ENCODE measurements around the gene CHD3.

Gene CHD3

DNA sequence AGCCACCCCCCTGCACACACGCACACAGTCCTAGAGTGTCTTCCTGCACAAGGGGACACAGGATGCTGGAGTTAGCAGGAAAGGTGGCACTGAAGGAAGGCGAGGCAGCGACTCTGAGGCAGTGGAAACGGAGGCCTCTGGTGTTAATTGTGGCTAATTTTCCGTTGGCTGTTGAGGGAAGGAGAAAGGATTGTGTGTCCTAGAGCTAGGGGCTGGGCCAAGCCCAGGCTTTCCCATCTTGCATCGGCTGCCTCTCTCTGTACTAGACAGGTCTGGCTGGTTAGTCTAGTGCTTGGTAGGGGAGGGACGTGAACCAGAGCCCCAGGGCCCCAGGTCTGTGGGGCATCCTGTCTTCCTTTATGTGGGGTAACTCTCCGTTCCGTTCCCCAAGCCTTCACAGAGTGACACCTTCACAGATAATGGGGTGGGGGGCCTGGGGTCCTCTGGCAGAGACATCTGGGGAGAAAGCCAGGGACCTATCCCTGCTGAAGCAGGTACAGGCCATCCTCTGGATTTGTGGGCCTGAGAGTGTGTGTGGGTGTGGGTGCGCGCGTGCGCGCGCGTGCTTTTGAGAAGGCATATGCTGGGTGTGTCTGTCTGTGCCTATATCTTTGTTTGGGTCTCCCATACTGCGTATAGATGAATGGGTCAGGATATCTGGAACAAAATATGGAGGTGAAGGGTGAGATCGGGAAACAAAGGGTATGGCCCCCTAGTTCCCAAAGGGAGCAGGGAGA lies at the start of gene CHD3:
TSS of gene CHD3 (plus strand) at position 606 of the 737 bp plus-strand sequence. CDS start 212 bp downstream, outside the sequence.
- peak within 1 kb of the TSS; percentile 53 to 96 for H3K9ac ChIP-seq (ENCODE audit: low read depth in 1 of 2, low read length in 2 of 2)
- H3K27ac ChIP-seq (ENCODE audit: low read depth, low read length) = peak within 1 kb of the TSS; percentile 90
- H3K9me3 ChIP-seq (ENCODE audit: control insufficient read depth in 1 of 2, low read length in 2 of 2) = no peaks in the 10 kb centered on the region
- peaks cover 3 to 20% of the 10 kb centered on the region in 2 donors for H3K36me3 ChIP-seq (ENCODE audit: control insufficient read depth in 1 of 2, insufficient read depth in 2 of 2, low read length in 2 of 2)
- H3K27me3 ChIP-seq (ENCODE audit: control insufficient read depth in 1 of 2, insufficient read depth in 2 of 2, low read length in 2 of 2) = no peaks in the 10 kb centered on the region
- H3K4me3 ChIP-seq (ENCODE audit: low read depth in 1 of 2, low read length in 2 of 2) = peak within 1 kb of the TSS; percentile 83 to 90
- peaks cover 39 to 48% of the 10 kb centered on the region in 2 donors for H3K4me1 ChIP-seq (ENCODE audit: control insufficient read depth in 1 of 2, insufficient read depth in 2 of 2, low read length in 2 of 2)

DNA sequence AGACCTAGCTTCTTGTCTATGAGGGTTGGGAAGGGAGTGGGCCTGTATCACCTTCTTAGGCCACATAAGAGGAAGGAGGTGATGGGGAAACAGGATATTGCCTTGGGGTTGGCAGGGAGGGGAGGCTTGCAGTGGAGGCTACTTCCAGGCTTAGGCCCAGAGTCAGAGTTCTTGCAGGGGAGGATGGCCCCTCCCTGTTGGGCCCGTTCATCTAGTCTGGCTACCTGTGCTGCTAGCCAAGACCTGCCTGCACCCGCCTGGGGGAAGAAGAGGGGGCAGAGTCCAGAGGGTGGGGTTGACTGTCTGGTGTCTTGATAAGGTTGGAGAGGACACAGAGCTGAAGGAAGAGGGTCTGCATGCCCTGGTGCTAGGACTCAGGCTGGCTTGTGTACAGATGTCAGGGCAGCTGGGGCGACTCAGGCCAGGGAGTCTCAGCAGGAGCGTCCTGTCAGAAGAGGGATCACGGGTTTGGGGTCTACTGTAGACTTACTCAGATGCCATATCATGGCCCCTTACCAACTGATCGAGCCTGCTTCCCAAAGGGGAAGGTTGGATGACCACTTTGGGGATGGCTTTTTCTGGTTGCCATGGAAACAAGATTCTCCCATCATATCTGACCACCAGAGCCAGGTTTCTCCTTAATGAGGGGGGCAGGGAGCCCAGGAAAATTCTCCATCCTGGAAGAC lies 49.3 kb upstream of the CHD3 start:
- Histone ChIP-seq H3K36me3 (ENCODE audit: control insufficient read depth in 1 of 2, insufficient read depth in 2 of 2, low read length in 2 of 2) (peaks cover 0 to 6% of the 10 kb centered on the region in 2 donors), H3K9me3 (ENCODE audit: control insufficient read depth in 1 of 2, low read length in 2 of 2) (no peaks in the 10 kb centered on the region), H3K27ac (ENCODE audit: low read depth, low read length) (peak overlapping the region; percentile 59), H3K9ac (ENCODE audit: low read depth in 1 of 2, low read length in 2 of 2) (peak overlapping the region; percentile 71 to 73), H3K4me1 (ENCODE audit: control insufficient read depth in 1 of 2, insufficient read depth in 2 of 2, low read length in 2 of 2) (peaks cover 45 to 58% of the 10 kb centered on the region in 2 donors), H3K4me3 (ENCODE audit: low read depth in 1 of 2, low read length in 2 of 2) (peak overlapping the region; percentile 61 to 75), H3K27me3 (ENCODE audit: control insufficient read depth in 1 of 2, insufficient read depth in 2 of 2, low read length in 2 of 2) (no peaks in the 10 kb centered on the region)

DNA sequence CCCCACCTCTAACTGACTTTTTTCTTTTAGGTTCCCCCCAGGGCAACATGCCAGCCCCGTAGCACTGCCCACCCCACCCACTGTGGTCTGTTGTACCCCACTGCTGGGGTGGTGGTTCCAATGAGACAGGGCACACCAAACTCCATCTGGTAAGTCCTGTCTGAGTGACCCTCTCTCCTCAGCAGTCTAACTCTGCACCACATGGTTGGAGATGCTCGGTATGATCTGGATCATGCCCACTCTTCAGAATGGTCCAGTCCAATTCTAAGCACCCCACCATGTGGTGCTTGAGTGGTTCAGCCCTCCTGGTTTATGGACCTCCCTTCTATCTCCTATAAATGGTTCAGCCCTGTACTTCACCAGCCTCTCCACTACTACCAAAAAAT lies 48.7 kb upstream of the CHD3 start:
- Histone ChIP-seq H3K36me3 (ENCODE audit: control insufficient read depth in 1 of 2, insufficient read depth in 2 of 2, low read length in 2 of 2) (peaks cover 0 to 6% of the 10 kb centered on the region in 2 donors), H3K9me3 (ENCODE audit: control insufficient read depth in 1 of 2, low read length in 2 of 2) (no peaks in the 10 kb centered on the region), H3K4me3 (ENCODE audit: low read depth in 1 of 2, low read length in 2 of 2) (peak overlapping the region; percentile 61 to 75), H3K27ac (ENCODE audit: low read depth, low read length) (no peak overlapping the region), H3K27me3 (ENCODE audit: control insufficient read depth in 1 of 2, insufficient read depth in 2 of 2, low read length in 2 of 2) (no peaks in the 10 kb centered on the region), H3K4me1 (ENCODE audit: control insufficient read depth in 1 of 2, insufficient read depth in 2 of 2, low read length in 2 of 2) (peaks cover 46 to 53% of the 10 kb centered on the region in 2 donors), H3K9ac (ENCODE audit: low read depth in 1 of 2, low read length in 2 of 2) (peak overlapping the region in 1 of 2 donors; percentile 73)

DNA sequence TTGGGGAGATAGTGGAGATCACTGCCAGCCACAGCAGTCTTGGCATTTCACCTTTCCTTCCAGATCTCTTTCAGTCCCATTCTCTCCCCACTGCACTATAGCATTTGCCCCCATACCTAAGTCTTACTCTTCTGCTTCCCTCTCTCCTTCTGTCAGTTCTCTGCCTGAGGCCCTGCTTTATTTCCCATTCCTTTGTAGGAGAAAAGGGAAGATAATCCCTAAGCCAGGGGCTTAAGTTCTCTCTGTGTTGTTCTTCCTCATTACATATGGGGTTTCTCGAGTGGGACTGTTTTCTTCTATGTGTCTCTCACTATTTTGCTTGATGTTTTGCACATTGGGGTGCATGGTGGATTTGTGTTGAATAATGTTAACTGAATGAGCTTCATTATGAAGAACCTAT lies 48.1 kb upstream of the CHD3 start:
- H3K36me3 ChIP-seq (ENCODE audit: control insufficient read depth in 1 of 2, insufficient read depth in 2 of 2, low read length in 2 of 2) = peaks cover under 1 to 8% of the 10 kb centered on the region in 2 donors
- H3K27ac ChIP-seq (ENCODE audit: low read depth, low read length) = no peak overlapping the region
- H3K4me1 ChIP-seq (ENCODE audit: control insufficient read depth in 1 of 2, insufficient read depth in 2 of 2, low read length in 2 of 2) = peaks cover 51 to 58% of the 10 kb centered on the region in 2 donors
- H3K9ac ChIP-seq (ENCODE audit: low read depth in 1 of 2, low read length in 2 of 2) = peak overlapping the region in 1 of 2 donors; percentile 73
- H3K9me3 ChIP-seq (ENCODE audit: control insufficient read depth in 1 of 2, low read length in 2 of 2) = no peaks in the 10 kb centered on the region
- no peaks in the 10 kb centered on the region for H3K27me3 ChIP-seq (ENCODE audit: control insufficient read depth in 1 of 2, insufficient read depth in 2 of 2, low read length in 2 of 2)
- peak overlapping the region; percentile 3 to 86 for H3K4me3 ChIP-seq (ENCODE audit: low read depth in 1 of 2, low read length in 2 of 2)

DNA sequence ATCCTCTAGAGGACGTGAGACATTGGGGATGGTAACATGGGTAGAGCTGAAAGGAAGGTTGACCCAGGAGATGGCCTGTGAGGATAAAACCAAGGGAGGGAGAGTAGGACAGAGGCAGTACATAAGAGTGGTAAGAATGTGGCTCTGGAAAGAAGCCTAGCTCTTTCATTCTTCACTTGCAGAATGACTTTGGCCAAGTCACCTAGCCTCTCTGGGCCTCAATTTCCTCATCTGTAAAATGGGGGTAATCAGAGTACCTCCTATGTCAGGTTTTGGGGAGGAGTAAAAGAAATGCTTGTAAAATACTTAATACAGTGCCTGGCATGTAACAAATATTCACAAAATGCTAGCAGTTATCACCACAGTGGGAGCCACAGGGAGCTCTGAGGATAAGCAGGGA lies 47.7 kb upstream of the CHD3 start:
- Histone ChIP-seq H3K4me1 (ENCODE audit: control insufficient read depth in 1 of 2, insufficient read depth in 2 of 2, low read length in 2 of 2) (peaks cover 55 to 61% of the 10 kb centered on the region in 2 donors), H3K4me3 (ENCODE audit: low read depth in 1 of 2, low read length in 2 of 2) (peak overlapping the region; percentile 69 to 86), H3K27me3 (ENCODE audit: control insufficient read depth in 1 of 2, insufficient read depth in 2 of 2, low read length in 2 of 2) (no peaks in the 10 kb centered on the region), H3K27ac (ENCODE audit: low read depth, low read length) (peak overlapping the region; percentile 98), H3K9ac (ENCODE audit: low read depth in 1 of 2, low read length in 2 of 2) (peak overlapping the region; percentile 86 to 99), H3K9me3 (ENCODE audit: control insufficient read depth in 1 of 2, low read length in 2 of 2) (no peaks in the 10 kb centered on the region), H3K36me3 (ENCODE audit: control insufficient read depth in 1 of 2, insufficient read depth in 2 of 2, low read length in 2 of 2) (peaks cover 4 to 12% of the 10 kb centered on the region in 2 donors)

DNA sequence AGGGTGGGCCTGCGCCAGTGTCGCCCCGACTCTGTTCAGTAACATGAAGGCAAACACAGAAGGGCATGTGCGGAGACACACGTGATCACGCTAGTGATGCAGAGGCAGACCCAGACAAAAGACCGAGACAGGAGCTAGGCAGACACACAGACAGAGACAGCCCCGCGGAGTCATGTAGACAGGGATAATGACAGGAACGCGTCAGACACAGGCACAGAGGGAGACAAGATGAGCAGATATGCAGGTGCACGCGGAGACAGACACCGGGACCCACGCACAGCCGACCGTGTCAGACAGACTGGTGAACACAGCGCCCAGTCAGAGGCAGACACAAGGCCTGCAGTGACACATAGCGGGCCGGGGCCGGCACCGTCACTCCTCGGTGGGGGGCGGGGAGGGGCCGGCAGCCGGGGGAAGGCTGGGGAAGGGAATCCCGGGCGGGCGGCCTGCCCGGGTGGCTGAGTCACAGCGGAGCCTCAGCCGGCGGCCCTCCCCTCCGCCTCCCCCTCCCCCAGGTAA lies 47.1 kb upstream of the CHD3 start:
- no peaks in the 10 kb centered on the region for H3K27me3 ChIP-seq (ENCODE audit: control insufficient read depth in 1 of 2, insufficient read depth in 2 of 2, low read length in 2 of 2)
- H3K36me3 ChIP-seq (ENCODE audit: control insufficient read depth in 1 of 2, insufficient read depth in 2 of 2, low read length in 2 of 2) = peaks cover 6 to 14% of the 10 kb centered on the region in 2 donors
- peak overlapping the region; percentile 93 to 99 for H3K9ac ChIP-seq (ENCODE audit: low read depth in 1 of 2, low read length in 2 of 2)
- peak overlapping the region; percentile 69 to 86 for H3K4me3 ChIP-seq (ENCODE audit: low read depth in 1 of 2, low read length in 2 of 2)
- peaks cover 55 to 61% of the 10 kb centered on the region in 2 donors for H3K4me1 ChIP-seq (ENCODE audit: control insufficient read depth in 1 of 2, insufficient read depth in 2 of 2, low read length in 2 of 2)
- H3K27ac ChIP-seq (ENCODE audit: low read depth, low read length) = peak overlapping the region; percentile 98
- H3K9me3 ChIP-seq (ENCODE audit: control insufficient read depth in 1 of 2, low read length in 2 of 2) = no peaks in the 10 kb centered on the region

DNA sequence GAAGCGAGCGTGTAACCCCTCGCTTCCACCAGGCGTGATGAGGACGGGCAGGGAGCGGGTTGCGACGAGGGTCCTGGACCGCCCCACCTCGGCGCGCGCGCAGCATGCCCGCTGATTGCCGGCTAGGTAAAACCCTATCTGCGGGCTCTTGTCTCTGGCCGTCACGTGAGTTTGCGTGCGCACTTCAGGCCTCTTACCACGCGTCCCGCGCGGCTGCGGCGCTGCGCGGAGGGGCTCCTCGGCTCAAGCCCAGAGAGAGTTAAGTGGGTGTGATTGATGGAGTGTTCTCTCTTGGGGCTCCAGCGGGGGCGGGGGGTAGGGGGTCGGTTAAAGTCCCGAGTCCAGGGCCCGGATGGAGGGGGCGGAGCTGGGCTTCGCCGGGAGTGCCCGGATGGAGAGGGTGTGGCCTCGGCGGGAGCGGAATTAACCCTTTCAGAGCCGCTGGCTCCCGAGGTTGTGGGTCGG lies 46.6 kb upstream of the CHD3 start:
- Histone ChIP-seq H3K4me3 (ENCODE audit: low read depth in 1 of 2, low read length in 2 of 2) (peak overlapping the region; percentile 69 to 86), H3K27me3 (ENCODE audit: control insufficient read depth in 1 of 2, insufficient read depth in 2 of 2, low read length in 2 of 2) (no peaks in the 10 kb centered on the region), H3K9ac (ENCODE audit: low read depth in 1 of 2, low read length in 2 of 2) (peak overlapping the region; percentile 93 to 99), H3K4me1 (ENCODE audit: control insufficient read depth in 1 of 2, insufficient read depth in 2 of 2, low read length in 2 of 2) (peaks cover 51 to 56% of the 10 kb centered on the region in 2 donors), H3K27ac (ENCODE audit: low read depth, low read length) (peak overlapping the region; percentile 98), H3K36me3 (ENCODE audit: control insufficient read depth in 1 of 2, insufficient read depth in 2 of 2, low read length in 2 of 2) (peaks cover 11 to 15% of the 10 kb centered on the region in 2 donors), H3K9me3 (ENCODE audit: control insufficient read depth in 1 of 2, low read length in 2 of 2) (no peaks in the 10 kb centered on the region)

DNA sequence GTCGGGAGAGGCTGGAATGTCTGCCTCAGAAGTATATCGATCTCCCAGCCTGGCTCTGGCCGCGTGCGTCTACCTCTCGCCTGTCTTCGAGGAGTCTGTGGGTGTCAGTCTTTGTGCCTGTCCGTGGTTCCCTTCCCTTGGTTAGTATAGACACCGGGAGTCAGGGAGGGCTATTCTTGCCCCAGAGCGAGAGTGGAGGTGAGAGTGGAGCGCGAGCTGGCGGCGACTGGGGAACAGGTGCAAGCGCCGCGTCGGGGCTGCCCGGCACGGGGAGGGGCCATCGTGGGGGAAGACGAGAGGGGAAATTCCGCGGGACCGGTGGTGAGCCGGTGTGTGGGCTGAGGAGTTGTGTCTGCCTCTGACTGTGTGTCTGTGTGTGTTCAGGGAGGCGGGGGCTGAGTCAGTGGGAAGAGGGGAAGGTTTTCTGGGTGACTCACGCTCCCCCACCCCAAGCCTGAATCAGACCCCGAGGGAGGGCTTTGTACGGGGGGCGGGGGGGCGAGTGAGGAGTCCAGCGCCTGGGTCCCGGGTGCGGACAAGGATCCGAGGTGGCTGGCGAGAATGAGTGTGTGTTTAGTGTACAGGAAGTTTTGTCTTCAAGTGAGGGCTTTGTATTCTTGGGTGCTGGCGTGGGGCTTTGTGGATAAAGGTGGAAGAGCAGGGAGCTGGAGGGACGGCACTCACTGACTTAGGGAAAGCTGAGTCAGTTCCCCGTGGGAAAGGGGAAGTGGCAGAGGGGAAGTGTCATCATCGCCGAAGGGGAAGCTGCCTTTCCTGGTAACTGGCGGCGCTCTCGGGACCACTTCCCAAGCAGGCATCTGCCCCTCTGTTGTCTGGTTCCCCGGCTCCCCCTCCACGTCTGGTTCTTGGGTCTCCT lies 46.0 kb upstream of the CHD3 start:
- peak overlapping the region; percentile 69 to 86 for H3K4me3 ChIP-seq (ENCODE audit: low read depth in 1 of 2, low read length in 2 of 2)
- peak overlapping the region; percentile 98 for H3K27ac ChIP-seq (ENCODE audit: low read depth, low read length)
- peaks cover 16 to 20% of the 10 kb centered on the region in 2 donors for H3K36me3 ChIP-seq (ENCODE audit: control insufficient read depth in 1 of 2, insufficient read depth in 2 of 2, low read length in 2 of 2)
- peaks cover 44 to 49% of the 10 kb centered on the region in 2 donors for H3K4me1 ChIP-seq (ENCODE audit: control insufficient read depth in 1 of 2, insufficient read depth in 2 of 2, low read length in 2 of 2)
- H3K9me3 ChIP-seq (ENCODE audit: control insufficient read depth in 1 of 2, low read length in 2 of 2) = no peaks in the 10 kb centered on the region
- peak overlapping the region; percentile 93 to 99 for H3K9ac ChIP-seq (ENCODE audit: low read depth in 1 of 2, low read length in 2 of 2)
- H3K27me3 ChIP-seq (ENCODE audit: control insufficient read depth in 1 of 2, insufficient read depth in 2 of 2, low read length in 2 of 2) = no peaks in the 10 kb centered on the region

DNA sequence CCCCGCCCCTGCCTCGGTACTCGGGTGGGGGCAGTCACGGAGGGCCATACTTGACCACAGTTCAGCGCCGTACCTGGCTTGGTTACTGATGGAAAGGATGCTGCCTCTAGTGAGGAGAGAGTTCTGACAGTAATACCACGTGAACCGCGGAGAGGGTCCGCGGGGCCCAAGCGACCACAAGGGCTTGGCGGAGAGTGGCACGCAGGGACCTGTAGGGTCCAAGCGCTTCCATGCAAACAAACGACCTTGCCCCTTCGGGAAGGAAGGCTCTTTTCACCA lies 45.4 kb upstream of the CHD3 start:
- H3K36me3 ChIP-seq (ENCODE audit: control insufficient read depth in 1 of 2, insufficient read depth in 2 of 2, low read length in 2 of 2) = peaks cover 20 to 21% of the 10 kb centered on the region in 2 donors
- no peaks in the 10 kb centered on the region for H3K27me3 ChIP-seq (ENCODE audit: control insufficient read depth in 1 of 2, insufficient read depth in 2 of 2, low read length in 2 of 2)
- peak overlapping the region; percentile 98 for H3K27ac ChIP-seq (ENCODE audit: low read depth, low read length)
- H3K9me3 ChIP-seq (ENCODE audit: control insufficient read depth in 1 of 2, low read length in 2 of 2) = no peaks in the 10 kb centered on the region
- H3K4me3 ChIP-seq (ENCODE audit: low read depth in 1 of 2, low read length in 2 of 2) = peak overlapping the region; percentile 69 to 86
- peaks cover 41 to 47% of the 10 kb centered on the region in 2 donors for H3K4me1 ChIP-seq (ENCODE audit: control insufficient read depth in 1 of 2, insufficient read depth in 2 of 2, low read length in 2 of 2)
- H3K9ac ChIP-seq (ENCODE audit: low read depth in 1 of 2, low read length in 2 of 2) = peak overlapping the region; percentile 93 to 99
